ENCODE data around the gene ATAT1. TPM values are rescaled to one million over a fixed set of nuclear protein-coding genes. Genes with fewer than 3 reads are reported as not detected.

ATAT1 gene
- total RNA-seq, 4 donors from 2014 or later, result 2.7 to 8.7 (median 5.1) TPM

- intact Hi-C loops (cut with DNase I), result loop anchor here (10.0 kb wide), 1 partner anchor 201 kb away; the partner anchor contains the start of gene DDR1
- no peaks in the 10 kb centered on the region for H3K9me3 ChIP-seq
- 4% methylated on average over 2 of the region's 2 CpGs for WGBS
Observed at GRCh38 chr6:30683980-30684338, 57.3 kb downstream of the ATAT1 start.

DNA sequence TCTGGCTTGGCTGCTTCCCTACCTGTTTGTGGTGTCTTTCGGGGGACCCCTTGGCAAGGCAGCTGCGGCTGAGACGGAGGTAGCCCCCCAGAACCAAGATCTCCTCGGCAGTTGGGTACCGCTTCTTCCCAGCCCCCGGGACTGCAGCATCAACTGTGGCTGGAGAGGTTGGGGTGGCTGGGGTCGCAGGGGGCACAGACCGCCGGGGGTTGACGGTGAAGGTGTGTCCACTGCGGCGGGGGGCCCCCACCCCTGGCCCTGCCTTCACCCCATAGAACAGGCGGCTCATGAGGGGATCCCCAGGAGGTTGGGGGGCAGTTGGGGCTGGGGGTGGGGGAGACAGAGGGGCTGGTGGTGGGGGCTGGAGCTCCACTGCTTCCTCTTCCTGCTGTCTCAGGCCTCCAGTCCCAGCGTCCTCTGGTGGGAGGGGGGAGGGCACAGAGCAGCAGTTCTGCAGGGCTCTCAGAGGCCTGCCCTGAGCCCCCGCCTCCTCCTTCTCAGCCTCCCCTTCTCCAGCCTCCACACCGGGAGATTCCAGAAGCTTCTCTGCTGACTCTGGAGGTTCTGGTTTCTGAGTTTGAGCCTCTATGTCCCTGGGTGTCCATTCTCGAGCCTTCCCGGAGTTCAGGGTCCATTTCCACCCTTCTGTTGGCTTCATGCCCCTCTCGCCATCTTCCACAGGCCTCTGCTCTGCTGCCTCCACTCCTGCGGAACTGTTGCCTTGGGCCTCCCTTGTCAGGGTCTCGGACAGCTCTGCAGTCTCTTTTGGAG is 57.9 kb downstream of the ATAT1 start:
- peaks cover 64 to 89% (median 86%) of the 10 kb centered on the region in 4 donors for H3K4me1 ChIP-seq
- DNase-seq (ENCODE audit: extremely low spot score), result no peak
- intact Hi-C loops (cut with DNase I), result loop anchor here (10.0 kb wide), 1 partner anchor 200 kb away; the partner anchor contains the start of gene DDR1

More at GRCh38 chr6:30683980-30684338, 57.3 kb downstream of the ATAT1 start:
- Histone ChIP-seq H3K4me3 (peak overlapping the region; percentile 70 to 93 (median 80)), H3K27me3 (no peaks in the 10 kb centered on the region), H3K4me1 (peaks cover 63 to 89% (median 86%) of the 10 kb centered on the region in 4 donors), H3K36me3 (peaks cover under 1 to 25% (median 13%) of the 10 kb centered on the region in 4 donors), H3K27ac (replicated peaks in 1 of 4) (peak overlapping the region; percentile 95 to 99 (median 97))
- no peak for DNase-seq (ENCODE audit: extremely low spot score)
- TF ChIP-seq POLR2AphosphoS5 (IDR thresholded peaks at IDR 0.05) (no peak), EP300 (IDR thresholded peaks at IDR 0.05) (no peak), POLR2A (IDR thresholded peaks at IDR 0.05; ENCODE audit: low read depth) (no peak)
- TF ChIP-seq, protein P1, sequence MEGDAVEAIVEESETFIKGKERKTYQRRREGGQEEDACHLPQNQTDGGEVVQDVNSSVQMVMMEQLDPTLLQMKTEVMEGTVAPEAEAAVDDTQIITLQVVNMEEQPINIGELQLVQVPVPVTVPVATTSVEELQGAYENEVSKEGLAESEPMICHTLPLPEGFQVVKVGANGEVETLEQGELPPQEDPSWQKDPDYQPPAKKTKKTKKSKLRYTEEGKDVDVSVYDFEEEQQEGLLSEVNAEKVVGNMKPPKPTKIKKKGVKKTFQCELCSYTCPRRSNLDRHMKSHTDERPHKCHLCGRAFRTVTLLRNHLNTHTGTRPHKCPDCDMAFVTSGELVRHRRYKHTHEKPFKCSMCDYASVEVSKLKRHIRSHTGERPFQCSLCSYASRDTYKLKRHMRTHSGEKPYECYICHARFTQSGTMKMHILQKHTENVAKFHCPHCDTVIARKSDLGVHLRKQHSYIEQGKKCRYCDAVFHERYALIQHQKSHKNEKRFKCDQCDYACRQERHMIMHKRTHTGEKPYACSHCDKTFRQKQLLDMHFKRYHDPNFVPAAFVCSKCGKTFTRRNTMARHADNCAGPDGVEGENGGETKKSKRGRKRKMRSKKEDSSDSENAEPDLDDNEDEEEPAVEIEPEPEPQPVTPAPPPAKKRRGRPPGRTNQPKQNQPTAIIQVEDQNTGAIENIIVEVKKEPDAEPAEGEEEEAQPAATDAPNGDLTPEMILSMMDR (IDR thresholded peaks at IDR 0.05), result no peak

DNA sequence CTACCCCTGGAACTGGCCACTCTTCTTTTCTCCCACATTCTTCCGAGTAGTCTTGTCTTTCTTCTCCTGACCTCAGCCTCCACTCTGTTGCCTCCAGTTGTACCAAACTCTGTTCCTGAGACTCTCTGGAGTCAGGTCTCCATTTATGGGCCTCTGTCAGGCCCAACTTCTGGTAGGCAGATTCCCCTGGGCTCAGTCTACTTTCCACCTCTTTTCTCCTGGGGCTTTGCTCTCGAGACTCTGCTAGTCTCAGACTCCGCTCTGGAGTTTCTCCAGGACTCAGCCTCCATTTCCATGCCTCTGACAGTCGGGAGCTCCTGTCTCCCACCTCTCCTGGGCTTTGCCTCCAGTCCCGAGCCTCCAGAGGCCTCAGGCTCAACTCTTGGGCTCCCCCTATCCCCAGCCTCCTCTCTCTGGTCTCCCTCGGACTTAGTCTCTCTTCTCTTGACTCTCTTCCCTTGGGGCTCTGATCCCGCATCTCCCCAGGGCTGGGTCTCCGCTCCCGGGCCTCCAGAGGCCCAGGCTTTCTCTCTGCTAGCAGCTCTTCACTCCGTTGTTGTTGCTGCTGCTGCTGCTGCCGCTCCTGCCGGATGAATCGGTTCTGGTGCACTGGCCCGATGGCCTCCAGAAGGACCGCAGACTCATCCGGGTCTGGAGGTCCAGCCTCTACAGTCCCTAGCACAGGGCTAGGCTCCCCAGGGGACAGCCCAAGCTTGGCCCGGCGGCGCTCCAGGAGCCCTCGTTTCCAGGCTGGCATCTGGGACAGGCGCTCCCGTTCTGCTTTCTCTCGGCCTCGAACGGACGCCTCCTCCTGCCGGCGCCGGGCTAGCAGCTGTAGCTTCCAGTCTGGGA is 58.7 kb downstream of the ATAT1 start:
- no peak for DNase-seq (ENCODE audit: extremely low spot score)
- no peak for TF ChIP-seq EP300 (IDR thresholded peaks at IDR 0.05)
- no peak for TF ChIP-seq POLR2A (IDR thresholded peaks at IDR 0.05; ENCODE audit: low read depth)
- TF ChIP-seq, protein P1 (IDR thresholded peaks at IDR 0.05), result peak in 1 of 3 experiments; percentile 10
- TF ChIP-seq POLR2AphosphoS5 (IDR thresholded peaks at IDR 0.05), result no peak
- peaks cover 64 to 89% (median 86%) of the 10 kb centered on the region in 4 donors for H3K4me1 ChIP-seq

More for the DNA sequence above, 57.9 kb downstream of the ATAT1 start:
- H3K27me3 ChIP-seq, result no peaks in the 10 kb centered on the region
- peak overlapping the region; percentile 70 to 93 (median 80) for H3K4me3 ChIP-seq
- H3K9me3 ChIP-seq, result no peaks in the 10 kb centered on the region
- peak overlapping the region; percentile 95 to 99 (median 97) for H3K27ac ChIP-seq (replicated peaks in 1 of 4)
- peaks cover 0 to 21% (median 10%) of the 10 kb centered on the region in 4 donors for H3K36me3 ChIP-seq
- WGBS, result 12% methylated on average over 18 of the region's 21 CpGs
- TF ChIP-seq, protein P1 (IDR thresholded peaks at IDR 0.05), result no peak
- TF ChIP-seq POLR2AphosphoS5 (IDR thresholded peaks at IDR 0.05), result peak in 1 of 2 donors; percentile 19

DNA sequence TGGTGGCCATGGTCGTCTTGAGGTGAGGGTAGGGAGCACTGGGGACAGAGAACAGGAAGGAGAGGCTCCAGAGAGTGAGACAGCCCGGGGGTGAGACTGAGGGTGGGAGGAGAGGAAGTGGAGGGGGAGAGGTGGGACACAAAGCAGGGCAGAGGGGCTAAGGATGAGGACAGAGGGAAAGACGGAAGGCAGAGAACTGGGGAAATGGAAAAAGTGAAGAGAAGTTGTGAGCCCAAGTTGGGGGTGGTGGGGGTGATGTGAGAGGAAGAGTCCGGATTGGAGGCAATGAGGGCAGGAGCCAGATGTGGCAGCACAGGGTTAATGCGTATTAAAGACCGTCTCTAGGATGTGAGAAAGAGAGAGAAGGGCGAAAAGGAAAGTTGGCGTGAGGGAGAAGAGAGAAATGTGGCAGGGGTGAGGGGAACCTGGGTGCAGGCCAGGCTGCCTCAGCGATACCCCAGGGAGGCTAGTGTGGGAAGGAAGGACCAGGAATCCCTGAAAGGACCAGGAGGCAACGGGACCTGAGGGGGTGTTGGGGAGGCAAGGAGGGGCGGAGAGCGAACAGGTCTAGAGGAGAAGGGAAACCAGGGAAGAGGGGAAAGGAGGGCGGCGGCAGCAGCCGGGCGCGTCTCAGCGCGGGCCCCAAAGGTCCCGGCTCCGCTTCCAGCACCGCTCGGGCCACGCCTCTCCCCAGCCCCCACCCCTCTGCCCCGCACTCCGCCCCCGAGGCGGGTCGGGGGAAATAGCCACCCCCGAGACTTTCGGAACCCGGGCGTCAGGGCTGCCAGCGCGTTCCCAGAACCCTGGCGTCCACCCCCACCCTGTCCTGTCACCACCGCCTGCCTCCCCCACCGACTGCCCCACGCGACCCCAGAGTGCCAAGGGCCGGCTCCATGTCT is 59.6 kb downstream of the ATAT1 start, which contains the start of gene PPP1R18:
Gene PPP1R18, minus strand, starts transcription at position 637 of the 899 bp plus-strand sequence. Its CDS starts 627 bp downstream, at position 10.
- intact Hi-C loops (cut with DNase I), result loop anchor here (10.0 kb wide), 1 partner anchor 199 kb away; the partner anchor contains the start of gene DDR1
- under 1% methylated on average over 22 of the region's 41 CpGs for WGBS
- H3K4me1 ChIP-seq, result peaks cover 57 to 86% (median 83%) of the 10 kb centered on the region in 4 donors

More for the DNA sequence above, 58.7 kb downstream of the ATAT1 start:
- Histone ChIP-seq H3K4me3 (peak overlapping the region; percentile 70 to 93 (median 80)), H3K9me3 (no peaks in the 10 kb centered on the region), H3K36me3 (peaks cover 0 to 13% (median 2%) of the 10 kb centered on the region in 4 donors), H3K27me3 (no peaks in the 10 kb centered on the region), H3K27ac (replicated peaks in 1 of 4) (peak overlapping the region; percentile 95 to 99 (median 97))
- 13% methylated on average over 19 of the region's 29 CpGs for WGBS
- intact Hi-C loops (cut with DNase I), result loop anchor here (10.0 kb wide), 1 partner anchor 199 kb away; the partner anchor contains the start of gene DDR1

More for the DNA sequence above, 59.6 kb downstream of the ATAT1 start, which contains the start of gene PPP1R18:
- DNase-seq (ENCODE audit: extremely low spot score), result peak; percentile 95
- Histone ChIP-seq H3K9me3 (no peaks in the 10 kb centered on the region), H3K27me3 (no peaks in the 10 kb centered on the region), H3K4me3 (peak within 1 kb of the TSS; percentile 70 to 93 (median 80)), H3K27ac (replicated peaks in 1 of 4) (peak within 1 kb of the TSS; percentile 95 to 99 (median 97)), H3K36me3 (peaks cover 0 to 6% (median 0%) of the 10 kb centered on the region in 4 donors)
- TF ChIP-seq POLR2AphosphoS5 (IDR thresholded peaks at IDR 0.05), result peak; percentile 68 to 91
- TF ChIP-seq, protein P1 (IDR thresholded peaks at IDR 0.05), result no peak
